Heart right ventricle (tissue), 16 donors: ENCODE data around the gene PRMT5. TPM values are rescaled to one million over a fixed set of nuclear protein-coding genes. Genes with fewer than 3 reads are reported as not detected.
"Not testable (repeated sequence)": the region's sequence is repeated elsewhere in the genome, so short reads cannot be mapped to it uniquely, and the experiment has no call there.

ENCODE experiments used
- ATAC-seq, 8 donors: fragments of 200-7000 bp; cut with Tn5 transposase; one replicate each; pipeline ENCODE4 v1.9.1; 2020; ENCODE audit warnings: mild to moderate bottlenecking in 8 of 8, moderate library complexity in 8 of 8, moderate number of reproducible peaks in 1 of 8
- DNase-seq, 2 donors: peaks; one replicate each; pipeline ENCODE4 v3.0.0-alpha.2; 2020
- H3K27ac ChIP-seq, 10 donors: fragments of 200-600 bp; sonication (generic) in 2 of 10; one replicate each; pipeline versions ENCODE4 v1.5.0 to v1.8.0; 2020 to 2022; ENCODE audit warnings: mild to moderate bottlenecking in 3 of 10
- H3K27me3 ChIP-seq, 7 donors: fragments of 200-600 bp; one replicate each; pipeline ENCODE4 v1.8.0; 2021 to 2022; ENCODE audit warnings: mild to moderate bottlenecking in 2 of 7
- H3K36me3 ChIP-seq, 9 donors: fragments of 200-600 bp; sonication (generic) in 1 of 9; one replicate each; pipeline versions ENCODE4 v1.5.0 to v1.8.0; 2020 to 2022; ENCODE audit warnings: mild to moderate bottlenecking in 2 of 9
- H3K4me1 ChIP-seq, 9 donors: fragments of 200-600 bp; sonication (generic) in 1 of 9; one replicate each; pipeline versions ENCODE4 v1.5.0 to v1.8.0; 2020 to 2022; ENCODE audit warnings: mild to moderate bottlenecking in 4 of 9
- H3K4me3 ChIP-seq, 10 donors: fragments of 200-600 bp; sonication (generic) in 2 of 10; one replicate each; pipeline versions ENCODE4 v1.5.0 to v1.8.0; 2020 to 2022; ENCODE audit warnings: mild to moderate bottlenecking in 7 of 10, moderate library complexity in 2 of 10
- H3K9me3 ChIP-seq, 11 donors: fragments of 200-600 bp in 10 of 11; sonication (generic) in 2 of 11; one replicate each; pipeline versions ENCODE4 v1.5.0 to v1.8.0; 2013 to 2022; ENCODE audit warnings: mild to moderate bottlenecking in 2 of 11, control low read depth in 1 of 11, moderate library complexity in 1 of 11
- WGBS, 2 donors: extraction: QIAGEN DNeasy Blood & Tissue Kit; methylation state at CpG; one replicate each; pipeline ENCODE4 v1.1.7; 2013; ENCODE audit warnings: inconsistent platforms in 1 of 2; 5-methylcytosine and 5-hydroxymethylcytosine counted together
- intact Hi-C, 10 donors: fragments of 100-400 bp; cut with DNase I; formaldehyde crosslinking; loops; one replicate each; pipeline versions ENCODE4 v1.11.1 to v1.14.2; 2022
- polyA plus RNA-seq, 2 donors: library from polyadenylated mRNA; stranded (reverse); fragments of 200-250 nt; gene quantifications; one replicate each; pipeline ENCODE4 v1.2.3, GENCODE V29; 2013
- total RNA-seq, 10 donors: library from RNA; stranded (reverse); fragmentation: NEBNext Ultra II Directional in 3 of 10; extraction: Animal tissue kit (Norgen Biotek cat#: 25700) in 3 of 10; gene quantifications; one replicate each; pipeline versions ENCODE4 v1.2.1 to v1.2.4, GENCODE V29; 2021 to 2023
- TF ChIP-seq, protein P1 (sequence below), 9 donors: fragments of 200-600 bp; sonication (generic) in 2 of 9; IDR thresholded peaks; one replicate each; pipeline versions ENCODE4 v1.5.0 to v1.8.0; 2021 to 2022; ENCODE audit warnings: antibody characterized with exemption in 9 of 9, mild to moderate bottlenecking in 5 of 9, moderate library complexity in 1 of 9
- donor health status: Arrhythmogenic right ventricular cardiomyopathy.
- donor health status: ischemic (EF 13 %, LVEDD 7.1; RV severe dilation, severe dysfunction).
- donor health status: healthy with polysubstance abuse.
- donor health status: DM: no; HTN: yes; CAD: no.
- donor health status: DM: no; HTN: no; CAD: no.
- donor health status: ischemic (EF 25% LVEDD 6.9; RV normal size, moderate dysfunction).
- donor health status: ischemic (EF 25% LVEDD 5.7; RV mildly dilated, moderate dysfunction).
- donor health status: healthy.
- donor health status: DM: yes; HTN: yes; CAD: no.
- donor health status: Ischemic cardiomyopathy.
- donor health status: ischemic (EF 35%, LVEDD 5.7; RV mildly dilated, moderate dysfunction).
- donor health status: nonischemic (EF 11% LVEDD 7.7; RV severe dilation, severe dysfunction).
- donor health status: DM: yes; HTN: yes; CAD: no.
- donor health status: PGD.
- donor health status: ischemic (EF 29% LVEDD 5.4; RV normal size, mild dysfunction).
- donor health status: nonischemic (EF 23%, LVEDD 6.1; RV moderate dilation, normal function).

The PRMT5 gene
- total and polyA plus RNA-seq, 12 donors = 7.8 to 75.1 (median 48.2) TPM

DNA sequence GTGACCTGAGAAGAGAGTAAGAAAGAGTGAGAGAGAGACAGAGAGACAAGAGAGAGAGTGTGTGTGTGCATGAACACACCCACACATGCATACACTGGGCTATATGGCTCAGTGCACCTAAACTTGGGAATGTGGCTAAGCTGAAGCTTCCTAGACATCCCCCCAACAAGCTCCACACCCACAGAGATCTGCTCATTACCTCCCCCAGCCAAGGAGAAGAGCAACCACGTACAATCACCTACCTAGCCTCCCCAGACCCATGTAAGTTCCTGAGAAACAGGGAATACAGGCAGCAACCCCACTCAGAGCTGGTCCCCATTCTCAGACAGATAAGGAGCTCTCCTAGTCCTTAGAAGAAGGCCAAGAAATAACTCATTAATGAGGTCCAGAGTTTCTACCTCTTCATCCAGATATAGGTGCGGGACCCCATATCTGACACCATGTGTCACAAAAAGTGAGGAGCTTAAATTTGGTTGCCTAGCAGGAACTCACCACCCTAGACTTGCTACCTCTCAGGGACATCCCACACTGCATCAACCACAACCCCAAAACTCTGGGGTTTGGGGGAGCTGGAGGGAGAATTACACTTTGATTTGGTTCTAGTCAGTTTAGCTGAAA lies 43.2 kb upstream of the PRMT5 start:
- 89 to 96% methylated on average over 2 of the region's 2 CpGs for WGBS, 2 donors
- Histone ChIP-seq H3K4me1 (peaks cover 0 to 21% (median 14%) of the 10 kb centered on the region in 9 donors), H3K36me3 (peaks cover 0 to 52% (median 0%) of the 10 kb centered on the region in 9 donors), H3K4me3 (no peak overlapping the region), H3K9me3 (no peaks in the 10 kb centered on the region), H3K27ac (no peak overlapping the region), H3K27me3 (no peaks in the 10 kb centered on the region)
- DNase-seq = no peak
- TF ChIP-seq, protein P1, sequence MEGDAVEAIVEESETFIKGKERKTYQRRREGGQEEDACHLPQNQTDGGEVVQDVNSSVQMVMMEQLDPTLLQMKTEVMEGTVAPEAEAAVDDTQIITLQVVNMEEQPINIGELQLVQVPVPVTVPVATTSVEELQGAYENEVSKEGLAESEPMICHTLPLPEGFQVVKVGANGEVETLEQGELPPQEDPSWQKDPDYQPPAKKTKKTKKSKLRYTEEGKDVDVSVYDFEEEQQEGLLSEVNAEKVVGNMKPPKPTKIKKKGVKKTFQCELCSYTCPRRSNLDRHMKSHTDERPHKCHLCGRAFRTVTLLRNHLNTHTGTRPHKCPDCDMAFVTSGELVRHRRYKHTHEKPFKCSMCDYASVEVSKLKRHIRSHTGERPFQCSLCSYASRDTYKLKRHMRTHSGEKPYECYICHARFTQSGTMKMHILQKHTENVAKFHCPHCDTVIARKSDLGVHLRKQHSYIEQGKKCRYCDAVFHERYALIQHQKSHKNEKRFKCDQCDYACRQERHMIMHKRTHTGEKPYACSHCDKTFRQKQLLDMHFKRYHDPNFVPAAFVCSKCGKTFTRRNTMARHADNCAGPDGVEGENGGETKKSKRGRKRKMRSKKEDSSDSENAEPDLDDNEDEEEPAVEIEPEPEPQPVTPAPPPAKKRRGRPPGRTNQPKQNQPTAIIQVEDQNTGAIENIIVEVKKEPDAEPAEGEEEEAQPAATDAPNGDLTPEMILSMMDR (IDR thresholded peaks at IDR 0.05) = no peak
- no peak for ATAC-seq
- intact Hi-C loops = no loop called here

DNA sequence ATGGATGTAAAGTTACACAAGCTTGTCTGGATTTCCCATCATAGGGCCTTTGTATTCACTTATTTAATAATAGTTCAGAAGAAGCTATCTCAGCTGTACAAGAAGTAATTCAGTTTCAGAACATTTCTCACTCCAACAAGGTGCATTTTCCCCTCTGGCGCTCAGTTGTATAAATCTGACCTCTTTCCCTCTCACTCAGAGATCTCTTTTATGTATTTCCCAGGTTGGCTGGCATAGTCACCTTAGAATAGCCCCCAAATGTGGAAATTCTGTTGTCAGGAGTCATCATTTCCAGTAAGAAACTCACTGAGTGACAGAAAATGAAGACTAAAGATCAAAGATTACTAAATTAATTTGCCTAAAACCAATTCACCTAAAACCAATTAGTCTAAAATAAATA lies 42.0 kb upstream of the PRMT5 start:
- TF ChIP-seq, protein P1 (IDR thresholded peaks at IDR 0.05) = no peak
- intact Hi-C loops = no loop called here
- Histone ChIP-seq H3K9me3 (no peaks in the 10 kb centered on the region), H3K4me3 (no peak overlapping the region), H3K27ac (no peak overlapping the region), H3K4me1 (peaks cover 0 to 10% (median 5%) of the 10 kb centered on the region in 9 donors), H3K36me3 (peaks cover 0 to 48% (median 0%) of the 10 kb centered on the region in 9 donors), H3K27me3 (no peaks in the 10 kb centered on the region)
- 95 to 100% methylated on average over 1 of the region's 1 CpG for WGBS, 2 donors
- no peak for DNase-seq
- no peak for ATAC-seq

DNA sequence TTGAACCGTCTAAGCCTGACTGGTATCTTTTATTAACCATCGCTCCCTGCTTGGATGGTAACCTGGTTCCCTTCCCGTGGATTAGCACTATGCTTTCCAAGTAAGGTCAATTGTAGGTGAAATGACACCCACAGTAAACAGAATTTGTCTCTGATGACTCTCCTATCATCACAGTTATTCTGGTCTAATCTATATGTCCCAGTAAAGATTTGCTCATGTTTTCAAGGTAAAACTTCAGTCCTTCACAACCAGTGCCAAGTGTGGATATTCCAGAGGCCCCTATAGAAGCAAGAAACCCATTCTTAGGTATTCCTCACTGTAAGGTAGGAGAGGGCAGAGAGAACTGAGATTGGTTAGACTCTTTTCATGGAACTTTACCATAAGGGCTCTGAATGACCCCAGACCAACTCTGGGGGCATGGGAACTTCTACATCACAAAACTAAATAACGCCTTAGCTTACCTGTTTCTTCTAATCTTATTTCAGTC lies 37.6 kb upstream of the PRMT5 start:
- 48 to 52% methylated on average over 4 of the region's 4 CpGs for WGBS, 2 donors
- Histone ChIP-seq H3K27me3 (no peaks in the 10 kb centered on the region), H3K27ac (no peak overlapping the region), H3K36me3 (peaks cover 0 to 11% (median 0%) of the 10 kb centered on the region in 9 donors), H3K4me1 (no peaks in the 10 kb centered on the region), H3K4me3 (no peak overlapping the region), H3K9me3 (no peaks in the 10 kb centered on the region)
- TF ChIP-seq, protein P1 (IDR thresholded peaks at IDR 0.05) = no peak
- DNase-seq (no peak), ATAC-seq (no peak)
- intact Hi-C loops = no loop called here

DNA sequence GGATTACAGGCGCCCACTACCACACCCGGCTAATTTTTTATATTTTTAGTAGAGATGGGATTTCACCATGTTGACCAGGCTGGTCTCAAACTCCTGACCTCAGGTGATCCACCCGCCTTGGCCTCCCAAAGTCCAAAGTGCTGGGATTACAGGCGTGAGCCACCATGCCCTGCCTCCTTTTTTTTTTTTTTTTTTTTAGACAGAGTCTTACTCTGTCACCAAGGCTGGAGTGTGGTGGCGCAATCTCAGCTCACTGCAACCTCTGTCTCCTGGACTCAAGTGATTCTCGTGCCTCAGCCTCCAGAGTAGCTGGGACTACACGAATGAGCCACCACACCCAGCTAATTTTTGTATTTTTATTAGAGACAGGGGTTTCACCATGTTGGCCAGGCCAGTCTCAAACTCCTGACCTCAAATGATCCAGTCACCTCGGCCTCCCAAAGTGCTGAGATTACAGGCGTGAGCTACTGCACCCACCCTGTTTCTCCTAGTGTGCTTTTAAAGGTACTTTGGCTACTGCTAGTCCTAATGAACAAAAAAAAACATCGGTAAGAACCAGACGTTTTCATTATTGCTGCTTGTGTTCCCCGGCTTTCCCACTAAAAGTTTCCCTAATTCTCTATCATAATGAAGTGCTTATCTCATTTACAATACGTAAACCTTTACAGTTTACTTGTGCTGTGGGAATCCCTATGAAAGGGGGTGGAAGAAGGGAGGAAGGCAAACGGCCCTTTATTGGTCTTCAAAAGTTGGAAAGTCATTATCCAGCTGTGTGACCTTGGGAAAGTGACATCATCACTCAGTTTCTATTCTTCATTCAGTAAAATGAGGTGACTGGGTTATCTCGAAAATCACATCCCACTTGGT lies 37.0 kb upstream of the PRMT5 start:
- ATAC-seq, H3K4me3 ChIP-seq, DNase-seq, H3K27ac ChIP-seq, H3K36me3 ChIP-seq, H3K9me3 ChIP-seq, intact Hi-C loops, H3K4me1 ChIP-seq, H3K27me3 ChIP-seq: not testable (repeated sequence)
- WGBS, 2 donors = 67 to 73% methylated on average over 15 of the region's 15 CpGs
